SK-N-MC (cell line): ENCODE measurements around the gene HINFP.

Source experiments
- EZH2 ChIP-seq: fragments of 200-600 bp; sonication (generic); IDR thresholded peaks from one replicate; pipeline ENCODE4 v1.6.1; 2017; ENCODE audit warnings: antibody characterized with exemption
- POLR2AphosphoS5 ChIP-seq: IDR thresholded peaks from 2 replicates; pipeline ENCODE4 v1.6.1; 2012; ENCODE audit warnings: mild to moderate bottlenecking, low read depth, low read length, borderline replicate concordance

DNA sequence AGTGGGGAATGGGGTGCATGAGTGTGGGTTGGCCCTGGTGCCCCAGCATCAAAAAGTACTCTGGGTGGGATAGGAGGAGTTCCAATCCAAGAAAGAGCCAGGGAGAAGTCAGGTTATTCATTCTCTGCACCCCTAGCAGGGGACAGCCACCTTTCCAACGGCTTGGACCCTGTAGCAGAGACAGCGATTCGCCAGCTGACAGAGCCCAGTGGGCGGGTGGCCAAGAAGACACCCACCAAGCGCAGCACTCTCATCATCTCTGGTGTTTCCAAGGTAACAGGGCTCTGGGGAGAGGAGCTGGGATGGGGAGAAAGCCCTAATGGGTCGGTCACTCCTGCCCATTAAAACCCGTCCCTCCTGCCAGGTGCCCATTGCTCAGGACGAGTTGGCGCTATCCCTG is 7.7 kb upstream of the HINFP start:
- TF ChIP-seq POLR2AphosphoS5: no peak
- TF ChIP-seq EZH2: no peak
